ENCODE measurements around the gene IGFL4. TPM values are rescaled to one million over a fixed set of nuclear protein-coding genes. Genes with fewer than 3 reads are reported as not detected.
A peak's percentile ranks its signal among the peaks of the same experiment; 100 is the strongest.

Gene IGFL4
- total and polyA plus RNA-seq, 2 of the 13 experiments (the other 11 are each of a cell fraction or from before 2014, with no cell fraction given) = 1.2 to 1.4 TPM

DNA sequence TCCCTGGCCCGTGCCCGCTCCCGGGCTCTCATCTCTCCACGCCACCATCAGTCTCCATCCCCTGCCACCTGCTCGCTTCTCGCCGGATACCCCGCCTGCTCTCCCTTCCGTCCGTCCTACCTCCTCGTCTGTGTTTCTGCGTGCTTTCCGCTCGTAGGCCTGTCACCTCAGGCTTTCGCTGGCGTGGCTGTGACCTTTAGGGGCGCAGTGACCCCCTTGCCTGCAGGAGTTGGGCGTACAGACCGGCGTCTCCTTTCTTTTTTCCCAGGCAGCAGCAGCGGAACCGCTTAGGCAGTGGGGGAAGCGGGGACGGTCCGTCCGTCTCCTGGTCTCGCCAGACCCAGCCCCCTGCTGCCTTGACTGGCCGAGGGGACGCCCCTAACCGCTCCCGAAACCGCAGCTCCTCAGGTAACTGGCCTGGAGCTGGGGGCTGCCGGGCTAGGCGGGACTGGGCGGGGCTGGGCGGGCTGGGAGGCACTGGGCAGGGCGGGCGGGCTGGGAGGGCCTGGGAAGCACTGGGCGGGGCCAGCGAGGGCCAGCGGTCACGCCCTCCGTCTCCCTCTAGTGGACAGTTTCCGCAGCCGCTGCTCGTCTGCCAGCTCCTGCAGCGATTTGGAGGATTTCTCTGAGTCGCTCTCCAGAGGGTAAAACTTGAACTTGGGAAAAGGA is 24.2 kb downstream of the IGFL4 start:
- BruUV-seq (replicated peaks) = no TSS peak
- no peak overlapping the region for H3K27ac ChIP-seq (ENCODE audit: extremely low read length, insufficient read depth, low read length)
- WGBS (ENCODE audit: low lambda C conversion rate) = 71% methylated on average over 22 of the region's 48 CpGs
- in situ Hi-C loops (cut with HindIII; ENCODE audit: extremely low pct_ligation_motif_present, low pct_unique_long_range_greater_than_20kb) (loop anchor here (10.0 kb wide), 1 partner anchor 202 kb away; the partner anchor contains the start of gene RSPH6A), intact Hi-C loops (cut with micrococcal nuclease; ENCODE audit: unreplicated experiment) (no loop called here)
- no peaks in the 10 kb centered on the region for H3K36me3 ChIP-seq (replicated peaks in 1 of 2; ENCODE audit: control insufficient read depth in 1 of 2, insufficient read depth in 2 of 2, low read length in 2 of 2)
- no peaks in the 10 kb centered on the region for H3K9me3 ChIP-seq (ENCODE audit: low read length)
- FAIRE-seq = no peak
- ATAC-seq = peak; percentile 85
- peak overlapping the region; percentile 28 to 59 (median 42); a peak in 3 of 6 replicates for H3K4me3 ChIP-seq (replicated peaks in 1 of 3; ENCODE audit: insufficient read depth in 1 of 3, low read depth in 2 of 3, low read length in 3 of 3)
- H4K20me1 ChIP-seq (ENCODE audit: insufficient read depth, low read length) = no peaks in the 10 kb centered on the region
- peak overlapping the region; percentile 65 for H3K4me2 ChIP-seq (ENCODE audit: low read depth, low read length)
- H3K27me3 ChIP-seq (ENCODE audit: control insufficient read depth in 1 of 2, insufficient read depth in 2 of 2, low read length in 2 of 2) = no peaks in the 10 kb centered on the region
- peak; percentile 43 for DNase-seq (ENCODE audit: low spot score)
- no peaks in the 10 kb centered on the region for H3K4me1 ChIP-seq (ENCODE audit: insufficient read depth, low read length)
- no peak overlapping the region for H3K9ac ChIP-seq (ENCODE audit: insufficient read depth, low read depth, low read length)
- CTCF ChIA-PET (ENCODE audit: low intra/inter-chr PET ratio, low total read pairs) = interaction anchor here (1.1 to 1.4 kb wide), 3 partner anchors 103 to 200 kb away, joined by 3 to 4 read pairs (median 3); no protein-coding TSS in a partner anchor
- H2AFZ ChIP-seq (ENCODE audit: low read length) = no peak overlapping the region
- POLR2A ChIA-PET = interaction anchor here (1.0 to 1.2 kb wide), 2 partner anchors 21 to 134 kb away, joined by 3 to 11 read pairs; partner anchors contain the start of gene CCDC61
- no peaks in the 10 kb centered on the region for H3K79me2 ChIP-seq (ENCODE audit: insufficient read depth, low read length)
- TF ChIP-seq DMAP1 (CRISPR knock-in tag; IDR thresholded peaks at IDR 0.05) = no peak
- TF ChIP-seq FOSL2 (CRISPR knock-in tag; IDR thresholded peaks at IDR 0.05) = no peak
- no peak for TF ChIP-seq ZNF790 (CRISPR knock-in tag; IDR thresholded peaks at IDR 0.05; ENCODE audit: borderline replicate concordance)
- TF ChIP-seq RFX5 (IDR thresholded peaks at IDR 0.05; ENCODE audit: low read depth, low read length) = no peak
- TF ChIP-seq, protein P1, sequence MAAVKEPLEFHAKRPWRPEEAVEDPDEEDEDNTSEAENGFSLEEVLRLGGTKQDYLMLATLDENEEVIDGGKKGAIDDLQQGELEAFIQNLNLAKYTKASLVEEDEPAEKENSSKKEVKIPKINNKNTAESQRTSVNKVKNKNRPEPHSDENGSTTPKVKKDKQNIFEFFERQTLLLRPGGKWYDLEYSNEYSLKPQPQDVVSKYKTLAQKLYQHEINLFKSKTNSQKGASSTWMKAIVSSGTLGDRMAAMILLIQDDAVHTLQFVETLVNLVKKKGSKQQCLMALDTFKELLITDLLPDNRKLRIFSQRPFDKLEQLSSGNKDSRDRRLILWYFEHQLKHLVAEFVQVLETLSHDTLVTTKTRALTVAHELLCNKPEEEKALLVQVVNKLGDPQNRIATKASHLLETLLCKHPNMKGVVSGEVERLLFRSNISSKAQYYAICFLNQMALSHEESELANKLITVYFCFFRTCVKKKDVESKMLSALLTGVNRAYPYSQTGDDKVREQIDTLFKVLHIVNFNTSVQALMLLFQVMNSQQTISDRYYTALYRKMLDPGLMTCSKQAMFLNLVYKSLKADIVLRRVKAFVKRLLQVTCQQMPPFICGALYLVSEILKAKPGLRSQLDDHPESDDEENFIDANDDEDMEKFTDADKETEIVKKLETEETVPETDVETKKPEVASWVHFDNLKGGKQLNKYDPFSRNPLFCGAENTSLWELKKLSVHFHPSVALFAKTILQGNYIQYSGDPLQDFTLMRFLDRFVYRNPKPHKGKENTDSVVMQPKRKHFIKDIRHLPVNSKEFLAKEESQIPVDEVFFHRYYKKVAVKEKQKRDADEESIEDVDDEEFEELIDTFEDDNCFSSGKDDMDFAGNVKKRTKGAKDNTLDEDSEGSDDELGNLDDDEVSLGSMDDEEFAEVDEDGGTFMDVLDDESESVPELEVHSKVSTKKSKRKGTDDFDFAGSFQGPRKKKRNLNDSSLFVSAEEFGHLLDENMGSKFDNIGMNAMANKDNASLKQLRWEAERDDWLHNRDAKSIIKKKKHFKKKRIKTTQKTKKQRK (IDR thresholded peaks at IDR 0.05; ENCODE audit: low read length) = no peak
- TF ChIP-seq SP1 (IDR thresholded peaks at IDR 0.05) = no peak
- TF ChIP-seq SP1 (CRISPR knock-in tag; IDR thresholded peaks at IDR 0.05) = peak; percentile 82
- TF ChIP-seq HOXA9 (CRISPR knock-in tag; IDR thresholded peaks at IDR 0.05; ENCODE audit: borderline replicate concordance) = no peak
- no peak for TF ChIP-seq HNRNPK (IDR thresholded peaks at IDR 0.05; ENCODE audit: low read depth, low read length, poor library complexity, severe bottlenecking)
- no peak for TF ChIP-seq SALL2 (CRISPR knock-in tag; IDR thresholded peaks at IDR 0.05)
- TF ChIP-seq STAG1 (CRISPR knock-in tag; IDR thresholded peaks at IDR 0.05) = peak; percentile 51
- no peak for TF ChIP-seq BHLHE40 (IDR thresholded peaks at IDR 0.05; ENCODE audit: low read length)
- TF ChIP-seq SIN3B (IDR thresholded peaks at IDR 0.05; ENCODE audit: low read length) = no peak
- no peak for TF ChIP-seq JDP2 (CRISPR knock-in tag; IDR thresholded peaks at IDR 0.05; ENCODE audit: borderline replicate concordance)
- TF ChIP-seq DNMT3B (CRISPR knock-in tag; conservative IDR thresholded peaks at IDR 0.05) = no peak
- TF ChIP-seq ZNF644 (CRISPR knock-in tag; IDR thresholded peaks at IDR 0.05; ENCODE audit: low read depth) = no peak
- TF ChIP-seq TP53 (CRISPR knock-in tag; conservative IDR thresholded peaks at IDR 0.05) = no peak
- no peak for TF ChIP-seq NFRKB (IDR thresholded peaks at IDR 0.05)
- TF ChIP-seq RXRA (CRISPR knock-in tag; IDR thresholded peaks at IDR 0.05) = 0 out of 2 replicates have a peak, but pooled peaks have one; percentile 8
- TF ChIP-seq, protein P2, sequence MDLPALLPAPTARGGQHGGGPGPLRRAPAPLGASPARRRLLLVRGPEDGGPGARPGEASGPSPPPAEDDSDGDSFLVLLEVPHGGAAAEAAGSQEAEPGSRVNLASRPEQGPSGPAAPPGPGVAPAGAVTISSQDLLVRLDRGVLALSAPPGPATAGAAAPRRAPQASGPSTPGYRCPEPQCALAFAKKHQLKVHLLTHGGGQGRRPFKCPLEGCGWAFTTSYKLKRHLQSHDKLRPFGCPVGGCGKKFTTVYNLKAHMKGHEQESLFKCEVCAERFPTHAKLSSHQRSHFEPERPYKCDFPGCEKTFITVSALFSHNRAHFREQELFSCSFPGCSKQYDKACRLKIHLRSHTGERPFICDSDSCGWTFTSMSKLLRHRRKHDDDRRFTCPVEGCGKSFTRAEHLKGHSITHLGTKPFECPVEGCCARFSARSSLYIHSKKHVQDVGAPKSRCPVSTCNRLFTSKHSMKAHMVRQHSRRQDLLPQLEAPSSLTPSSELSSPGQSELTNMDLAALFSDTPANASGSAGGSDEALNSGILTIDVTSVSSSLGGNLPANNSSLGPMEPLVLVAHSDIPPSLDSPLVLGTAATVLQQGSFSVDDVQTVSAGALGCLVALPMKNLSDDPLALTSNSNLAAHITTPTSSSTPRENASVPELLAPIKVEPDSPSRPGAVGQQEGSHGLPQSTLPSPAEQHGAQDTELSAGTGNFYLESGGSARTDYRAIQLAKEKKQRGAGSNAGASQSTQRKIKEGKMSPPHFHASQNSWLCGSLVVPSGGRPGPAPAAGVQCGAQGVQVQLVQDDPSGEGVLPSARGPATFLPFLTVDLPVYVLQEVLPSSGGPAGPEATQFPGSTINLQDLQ (CRISPR knock-in tag; IDR thresholded peaks at IDR 0.05) = no peak
- no peak for TF ChIP-seq TCF7 (IDR thresholded peaks at IDR 0.05; ENCODE audit: low read depth)
- no peak for TF ChIP-seq FOXK1 (CRISPR knock-in tag; IDR thresholded peaks at IDR 0.05; ENCODE audit: borderline replicate concordance, low read depth)
